HPDE6-E6E7 (cell line): ENCODE data around the gene CBLN3.

ENCODE experiments used
- DNase-seq: peaks from one replicate; pipeline ENCODE4 v3.0.0; 2011; ENCODE audit warnings: missing footprints; ENCODE audit errors: extremely low spot score

CBLN3 gene

DNA sequence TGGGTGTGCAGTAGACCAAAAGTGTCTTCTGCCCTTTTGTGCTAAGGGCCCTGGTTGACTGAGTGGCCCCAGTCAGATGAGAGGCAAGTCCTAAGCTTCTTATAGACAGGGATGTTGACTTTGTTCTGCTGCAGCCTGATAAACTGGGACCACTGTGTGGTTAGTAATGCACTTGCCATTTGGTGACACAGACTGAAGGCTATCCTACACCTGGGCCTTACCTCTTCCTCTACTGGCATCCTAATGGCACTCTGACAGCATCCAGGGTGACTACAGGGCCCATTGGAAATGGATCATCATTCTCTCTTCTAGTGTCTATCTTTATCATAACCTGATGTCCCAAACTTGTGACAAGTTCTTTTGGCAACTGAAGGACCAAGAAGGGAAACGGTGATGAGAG, 9.8 kb upstream of the CBLN3 start:
- DNase-seq = no peak

DNA sequence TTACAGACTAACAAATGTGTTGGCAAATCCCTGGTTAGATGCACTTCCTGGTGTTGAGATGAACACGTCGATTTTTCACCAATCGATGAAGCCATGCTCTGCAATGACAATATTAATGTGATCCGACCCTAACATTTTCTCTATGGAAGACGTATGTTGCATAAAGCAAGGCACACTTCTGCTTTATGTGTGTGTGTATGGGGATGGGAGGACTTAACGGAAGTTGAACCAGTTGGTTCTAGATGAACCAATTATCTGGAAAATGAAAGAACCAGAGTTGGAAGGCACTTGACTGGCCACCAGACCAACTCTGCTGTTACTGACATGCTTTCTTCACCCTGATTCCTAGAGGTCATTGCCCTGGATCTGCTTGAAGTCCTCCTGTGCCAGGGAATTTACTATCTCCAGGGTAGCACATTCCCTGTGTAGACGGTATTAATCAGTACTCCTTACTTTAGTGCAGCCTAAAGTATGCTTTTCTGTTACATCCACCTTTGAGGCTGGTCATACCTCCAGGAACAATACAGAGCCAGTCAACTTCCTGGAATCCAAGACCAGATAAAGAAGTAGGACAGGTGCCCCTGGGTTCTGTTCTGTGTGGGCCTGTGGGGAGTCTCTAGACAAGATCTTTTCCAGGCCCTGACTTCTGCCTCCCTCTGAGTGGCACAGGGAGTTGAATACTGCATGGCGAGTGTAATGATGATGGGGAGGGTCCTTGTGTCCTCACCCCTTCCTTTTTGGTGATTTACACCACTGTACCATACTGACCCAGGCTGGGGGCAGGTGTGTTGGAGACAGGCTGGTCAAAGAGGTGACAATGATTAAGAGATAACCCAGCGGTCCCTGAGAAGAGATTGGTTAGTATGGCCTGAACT, 9.0 kb upstream of the CBLN3 start:
- DNase-seq = no peak

DNA sequence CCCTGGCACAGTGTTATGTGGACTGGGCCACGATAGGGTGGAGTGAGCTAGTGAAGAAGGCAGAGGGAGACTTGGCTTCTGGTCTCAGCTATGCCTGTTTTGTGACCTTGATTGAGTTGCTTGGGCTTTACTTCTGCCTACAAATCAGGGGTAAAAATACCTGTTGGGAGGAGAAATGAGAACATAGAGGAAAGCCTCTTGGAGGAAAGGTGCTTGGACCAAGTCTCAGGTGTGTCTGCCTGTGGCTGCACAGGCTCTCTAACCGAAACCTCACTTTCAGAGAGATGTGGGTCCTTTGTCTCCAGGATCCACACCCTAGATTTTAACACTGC, 8.2 kb upstream of the CBLN3 start:
- DNase-seq = no peak

DNA sequence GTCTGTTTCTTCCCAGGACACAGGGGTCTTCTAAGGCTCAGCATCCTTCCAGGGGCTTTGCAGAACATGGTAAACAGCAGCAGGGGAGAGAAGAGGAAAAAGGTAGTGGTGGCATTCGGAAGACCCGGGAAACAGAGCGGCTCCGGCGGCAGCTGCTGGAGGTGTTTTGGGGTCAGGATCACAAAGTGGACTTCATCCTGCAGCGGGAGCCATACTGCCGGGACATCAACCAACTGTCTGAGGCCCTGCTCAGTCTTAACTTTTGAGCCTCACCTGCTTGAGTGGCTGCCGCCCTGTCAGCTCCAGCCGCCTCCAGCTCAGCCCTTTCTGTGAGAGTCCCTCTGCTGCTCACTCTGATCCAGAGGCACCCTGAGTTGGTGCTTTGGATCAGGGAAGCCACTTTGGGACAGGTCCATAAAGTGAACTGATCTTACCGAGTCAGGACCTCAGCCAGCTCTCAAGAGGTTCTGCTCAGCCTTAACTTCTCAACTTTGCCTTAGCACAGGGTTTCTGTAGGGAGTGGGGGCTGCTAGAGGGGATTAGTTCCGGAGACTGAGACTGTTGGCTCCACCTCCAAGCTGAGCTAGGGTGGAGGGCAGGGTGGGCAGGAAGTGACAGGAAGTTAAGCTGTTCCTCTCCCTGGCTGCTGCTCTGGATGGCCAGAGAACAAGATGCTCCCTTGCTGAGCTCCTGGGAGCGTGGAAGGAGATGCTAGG, 7.7 kb upstream of the CBLN3 start:
- DNase-seq = no peak

DNA sequence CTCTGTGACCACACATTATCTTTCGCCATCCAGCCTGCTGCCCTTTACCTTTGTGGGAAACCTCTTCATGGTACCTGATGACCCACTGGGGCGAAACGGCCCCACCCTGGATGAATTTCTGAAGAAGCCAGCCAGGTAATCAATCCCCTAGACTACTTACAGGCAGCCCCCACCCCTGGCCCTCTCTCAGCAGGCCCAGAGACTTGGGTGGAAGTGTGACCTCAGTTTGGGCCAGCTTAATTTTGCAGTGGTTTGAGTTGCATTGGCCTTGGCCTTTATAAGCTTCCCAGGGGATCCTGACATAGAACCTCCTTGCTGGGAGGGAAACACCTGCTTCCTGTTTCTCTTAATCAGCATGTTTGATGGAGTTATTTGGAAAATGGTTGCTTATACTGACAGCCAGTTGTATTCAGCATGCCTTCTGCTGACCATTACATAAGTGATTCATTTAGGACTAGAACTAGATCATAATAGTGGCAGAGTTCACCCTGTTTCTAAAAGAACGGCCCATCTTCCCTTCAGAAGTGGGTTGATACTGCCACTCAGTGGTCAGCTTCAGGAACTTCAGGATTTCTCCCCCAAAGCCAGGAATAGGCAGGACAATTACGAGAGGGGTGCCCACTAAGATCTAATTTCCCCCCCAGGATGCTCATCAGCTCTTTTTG, 7.0 kb upstream of the CBLN3 start:
- peak; percentile 60 for DNase-seq

DNA sequence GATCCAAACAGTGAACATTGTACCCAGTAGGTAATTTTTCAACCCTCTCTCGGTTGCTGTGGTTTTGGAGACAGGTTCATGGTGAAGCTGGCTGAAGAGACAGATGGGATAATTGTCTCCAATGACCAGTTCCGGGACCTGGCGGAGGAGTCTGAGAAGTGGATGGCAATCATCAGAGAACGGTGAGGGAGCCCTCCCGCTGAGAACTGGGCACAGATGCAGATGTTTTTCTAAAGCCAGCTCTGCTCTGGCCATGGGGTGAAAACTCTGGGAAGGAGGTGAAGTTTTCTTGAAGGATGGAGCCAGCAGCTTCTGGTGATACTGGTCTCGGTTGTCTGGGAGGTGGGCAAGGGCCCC, 6.5 kb upstream of the CBLN3 start:
- DNase-seq = no peak

DNA sequence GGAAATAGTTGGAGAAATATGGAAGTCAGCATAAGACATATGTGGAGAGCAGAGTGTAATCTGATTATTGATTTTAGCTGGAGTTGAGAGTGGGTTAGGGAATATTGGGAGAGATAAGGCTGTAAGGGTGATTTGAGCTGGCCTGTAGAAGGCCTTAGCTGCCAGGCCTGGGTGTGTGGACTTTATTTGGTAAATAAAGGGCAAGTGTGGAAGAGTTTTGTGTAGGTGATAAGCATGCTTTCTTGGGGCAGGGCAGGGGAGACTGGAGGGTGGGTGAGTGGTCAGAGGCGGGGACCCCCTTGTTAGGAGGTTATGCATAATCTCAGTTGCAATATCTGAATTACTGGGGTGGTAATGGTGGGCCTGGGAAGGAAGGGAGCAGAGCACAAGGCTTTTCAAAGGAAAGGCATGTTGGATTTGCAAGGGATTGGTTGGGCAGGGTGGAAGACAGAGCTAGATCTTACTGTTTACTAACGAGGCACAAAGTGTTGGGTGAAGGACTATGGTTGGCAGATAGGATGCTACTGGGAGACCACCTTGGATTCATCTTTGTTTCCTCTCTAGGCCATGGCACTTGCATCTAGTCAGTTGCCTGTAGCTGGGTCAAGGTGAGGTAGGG, 5.8 kb upstream of the CBLN3 start:
- no peak for DNase-seq

DNA sequence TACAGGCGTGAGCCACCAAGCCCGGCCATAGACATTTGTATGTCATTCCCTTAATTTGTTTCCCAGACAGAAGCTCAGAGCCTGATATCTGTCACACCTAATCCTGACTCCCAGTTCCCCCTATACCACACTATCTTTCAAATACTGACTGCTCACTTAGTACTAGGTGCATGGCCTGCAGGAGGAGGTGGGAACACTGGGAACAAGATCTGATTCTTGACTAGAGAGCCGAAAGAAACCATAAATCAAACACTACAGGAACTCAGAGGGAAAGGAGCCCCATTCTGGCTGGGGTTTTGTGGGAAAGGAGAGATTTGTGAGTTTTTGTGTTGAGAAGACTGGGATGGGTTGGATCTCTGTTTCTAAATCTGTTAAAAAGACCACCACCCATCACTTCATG, 5.2 kb upstream of the CBLN3 start:
- DNase-seq = no peak

DNA sequence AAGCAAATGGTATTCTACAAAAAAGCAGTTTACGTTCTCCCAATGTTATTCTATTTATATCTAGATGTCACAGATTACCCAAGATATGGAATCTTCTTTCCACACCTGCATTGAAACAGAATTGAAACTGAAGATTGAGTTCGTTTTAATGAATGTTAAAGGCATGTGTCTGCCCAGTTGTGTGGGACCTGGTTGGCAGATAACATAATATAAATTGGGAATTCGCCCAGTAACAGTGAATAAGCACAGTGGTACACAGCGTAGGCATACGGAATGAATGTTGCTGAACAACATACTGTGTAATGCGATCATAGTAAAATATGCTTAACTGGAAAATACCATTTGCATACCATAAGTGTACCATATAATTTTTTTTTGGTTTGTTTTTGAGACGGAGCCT, 4.6 kb upstream of the CBLN3 start:
- DNase-seq = no peak

DNA sequence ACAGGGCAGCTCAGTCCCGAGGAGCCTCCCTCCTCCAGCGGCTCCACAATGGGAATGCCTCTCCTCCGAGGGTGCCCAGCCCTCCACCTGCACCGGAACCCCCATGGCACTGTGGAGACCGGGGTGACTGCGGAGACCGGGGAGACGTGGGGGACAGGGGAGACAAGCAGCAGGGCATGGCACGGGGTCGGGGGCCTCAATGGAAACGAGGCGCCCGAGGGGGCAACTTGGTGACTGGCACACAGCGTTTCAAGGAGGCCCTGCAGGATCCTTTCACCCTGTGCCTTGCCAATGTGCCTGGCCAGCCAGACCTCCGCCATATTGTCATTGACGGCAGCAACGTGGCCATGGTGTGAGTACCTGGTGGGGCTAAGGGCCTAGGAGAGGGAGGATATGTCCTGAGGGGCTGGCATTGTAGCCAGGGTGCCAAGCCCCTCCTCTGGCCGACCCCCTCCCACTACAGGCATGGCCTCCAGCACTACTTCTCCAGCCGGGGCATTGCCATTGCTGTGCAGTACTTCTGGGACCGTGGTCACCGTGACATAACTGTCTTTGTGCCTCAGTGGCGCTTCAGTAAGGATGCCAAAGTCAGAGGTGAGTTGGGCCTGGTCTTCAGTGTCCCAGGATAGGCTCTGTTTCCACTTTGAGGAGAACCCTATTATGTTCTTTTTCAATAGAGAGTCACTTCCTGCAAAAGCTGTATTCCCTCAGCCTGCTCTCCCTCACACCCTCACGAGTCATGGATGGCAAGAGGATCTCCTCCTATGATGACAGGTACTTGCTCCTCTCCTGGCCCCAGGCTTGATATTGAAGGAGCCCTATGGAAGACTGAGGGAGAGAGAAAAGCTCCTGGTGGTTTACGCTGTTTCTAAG, 3.0 kb upstream of the CBLN3 start:
- no peak for DNase-seq

DNA sequence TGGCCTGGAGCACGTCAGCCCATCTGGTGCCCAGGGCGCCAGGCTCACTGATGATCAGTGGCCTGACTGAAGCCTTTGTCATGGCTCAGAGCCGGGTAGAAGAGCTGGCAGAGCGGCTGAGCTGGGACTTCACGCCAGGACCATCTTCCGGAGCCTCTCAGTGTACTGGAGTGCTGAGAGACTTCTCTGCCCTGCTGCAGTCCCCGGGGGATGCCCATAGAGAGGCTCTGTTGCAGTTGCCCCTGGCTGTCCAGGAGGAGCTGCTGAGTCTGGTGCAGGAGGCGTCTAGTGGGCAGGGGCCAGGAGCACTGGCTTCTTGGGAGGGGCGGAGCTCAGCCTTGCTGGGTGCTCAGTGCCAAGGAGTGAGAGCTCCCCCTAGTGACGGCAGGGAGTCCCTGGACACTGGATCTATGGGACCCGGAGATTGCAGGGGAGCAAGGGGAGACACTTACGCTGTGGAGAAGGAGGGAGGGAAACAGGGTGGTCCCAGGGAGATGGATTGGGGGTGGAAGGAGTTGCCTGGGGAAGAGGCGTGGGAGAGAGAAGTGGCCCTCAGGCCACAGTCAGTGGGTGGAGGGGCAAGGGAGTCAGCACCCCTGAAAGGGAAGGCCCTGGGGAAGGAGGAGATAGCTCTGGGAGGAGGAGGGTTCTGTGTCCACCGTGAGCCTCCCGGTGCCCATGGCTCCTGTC, 2.2 kb upstream of the CBLN3 start:
- DNase-seq = peak; percentile 85

DNA sequence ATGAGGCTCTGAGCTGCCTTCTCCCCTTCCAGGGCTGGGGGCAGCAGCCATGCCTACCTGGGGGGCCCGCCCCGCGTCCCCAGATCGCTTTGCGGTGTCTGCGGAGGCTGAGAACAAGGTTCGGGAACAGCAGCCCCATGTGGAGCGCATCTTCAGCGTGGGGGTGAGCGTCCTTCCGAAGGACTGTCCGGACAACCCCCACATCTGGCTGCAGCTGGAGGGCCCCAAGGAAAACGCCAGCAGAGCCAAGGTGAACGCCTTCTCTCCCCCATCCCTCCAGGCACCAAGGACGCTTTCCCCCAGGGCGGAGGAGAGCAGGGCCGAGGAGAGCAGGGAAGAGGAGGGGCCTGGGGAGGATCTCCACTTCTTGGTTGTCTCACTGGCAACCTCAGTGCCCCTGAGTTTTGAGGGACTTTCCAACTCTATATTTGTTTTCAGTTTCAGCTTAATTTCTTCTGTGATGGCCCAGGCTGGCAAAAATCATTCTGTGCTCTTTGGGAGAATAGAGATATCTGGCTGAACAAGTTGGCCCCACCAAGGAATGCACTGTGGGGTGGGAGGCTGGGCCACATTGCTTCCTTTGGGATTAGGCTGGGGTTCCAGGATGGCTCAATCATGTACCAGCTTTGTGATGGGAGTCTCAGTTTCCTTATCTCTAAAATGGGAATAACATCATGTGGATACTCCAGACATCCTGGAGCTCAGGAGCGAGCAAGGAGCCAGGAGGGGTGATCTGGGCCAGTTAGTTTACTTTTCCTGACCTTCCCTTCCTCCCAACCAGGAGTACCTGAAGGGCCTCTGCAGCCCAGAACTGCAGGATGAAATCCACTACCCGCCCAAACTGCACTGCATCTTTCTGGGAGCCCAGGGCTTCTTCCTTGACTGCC, 1.5 kb upstream of the CBLN3 start:
- no peak for DNase-seq

DNA sequence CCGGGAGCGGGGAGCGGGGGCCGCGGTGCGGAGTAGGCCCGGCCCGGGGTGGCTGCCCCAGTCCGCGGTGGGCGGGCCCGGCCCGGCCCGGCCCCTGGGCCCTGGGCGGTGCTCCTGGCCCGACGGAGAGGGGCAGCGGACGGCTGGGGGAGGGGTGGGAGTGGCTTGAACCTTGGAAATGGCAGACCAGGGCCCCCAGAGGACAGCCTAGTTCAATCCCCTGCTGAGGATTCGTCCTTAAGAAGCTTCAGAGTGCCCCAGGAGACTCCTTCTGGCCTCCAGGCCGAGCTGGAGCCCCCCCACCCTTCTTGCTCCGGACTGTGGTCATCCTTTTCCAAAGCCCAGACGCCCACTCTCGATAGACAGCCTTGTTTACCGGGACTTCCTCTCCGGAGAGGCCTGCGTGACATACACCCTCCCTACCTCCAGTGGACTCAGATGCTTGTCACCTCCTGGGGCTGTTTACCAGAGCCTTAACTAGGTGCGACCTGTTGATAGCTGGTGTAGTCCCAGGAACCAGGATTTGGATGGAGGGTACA, 744 bp upstream of the CBLN3 start:
- peak; percentile 53 for DNase-seq

DNA sequence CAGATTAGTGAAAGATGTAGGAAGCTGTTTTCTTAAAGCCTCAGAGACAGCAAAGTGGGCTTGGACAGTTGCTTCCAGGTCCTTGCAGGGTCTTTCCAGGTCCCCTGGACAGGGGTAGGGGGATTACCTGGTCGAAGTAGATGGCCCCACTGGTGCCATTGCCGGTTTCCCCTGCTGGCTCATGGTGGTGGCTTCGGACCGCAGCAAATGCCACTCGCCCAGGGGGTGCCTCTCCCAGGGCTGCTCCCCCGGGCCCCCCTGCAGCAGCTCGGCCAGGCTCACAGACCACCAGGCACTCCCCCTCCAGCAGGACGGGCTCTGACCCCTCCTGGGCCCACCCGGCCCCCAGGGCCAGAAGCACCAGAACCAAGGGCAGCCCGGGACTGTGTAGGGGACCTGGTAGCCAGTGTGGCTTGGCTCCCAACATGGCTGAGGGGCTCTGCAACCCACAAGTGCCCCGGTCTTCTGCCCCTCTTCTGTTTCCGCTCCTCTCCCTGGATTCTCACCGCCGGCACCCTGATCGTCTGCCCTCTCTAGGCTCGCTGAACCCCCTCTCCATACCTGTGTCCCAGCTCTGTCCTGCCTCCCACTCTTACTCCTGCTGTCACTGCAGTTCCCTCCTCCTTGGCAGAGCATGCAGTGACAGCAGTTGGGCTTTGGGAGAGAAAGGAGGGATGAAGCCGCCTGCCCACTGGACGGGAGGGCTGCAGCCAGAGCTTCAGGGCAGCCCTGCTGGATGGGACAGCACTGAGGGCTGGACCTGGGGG, 657 bp downstream of the CBLN3 start:
- no peak for DNase-seq

DNA sequence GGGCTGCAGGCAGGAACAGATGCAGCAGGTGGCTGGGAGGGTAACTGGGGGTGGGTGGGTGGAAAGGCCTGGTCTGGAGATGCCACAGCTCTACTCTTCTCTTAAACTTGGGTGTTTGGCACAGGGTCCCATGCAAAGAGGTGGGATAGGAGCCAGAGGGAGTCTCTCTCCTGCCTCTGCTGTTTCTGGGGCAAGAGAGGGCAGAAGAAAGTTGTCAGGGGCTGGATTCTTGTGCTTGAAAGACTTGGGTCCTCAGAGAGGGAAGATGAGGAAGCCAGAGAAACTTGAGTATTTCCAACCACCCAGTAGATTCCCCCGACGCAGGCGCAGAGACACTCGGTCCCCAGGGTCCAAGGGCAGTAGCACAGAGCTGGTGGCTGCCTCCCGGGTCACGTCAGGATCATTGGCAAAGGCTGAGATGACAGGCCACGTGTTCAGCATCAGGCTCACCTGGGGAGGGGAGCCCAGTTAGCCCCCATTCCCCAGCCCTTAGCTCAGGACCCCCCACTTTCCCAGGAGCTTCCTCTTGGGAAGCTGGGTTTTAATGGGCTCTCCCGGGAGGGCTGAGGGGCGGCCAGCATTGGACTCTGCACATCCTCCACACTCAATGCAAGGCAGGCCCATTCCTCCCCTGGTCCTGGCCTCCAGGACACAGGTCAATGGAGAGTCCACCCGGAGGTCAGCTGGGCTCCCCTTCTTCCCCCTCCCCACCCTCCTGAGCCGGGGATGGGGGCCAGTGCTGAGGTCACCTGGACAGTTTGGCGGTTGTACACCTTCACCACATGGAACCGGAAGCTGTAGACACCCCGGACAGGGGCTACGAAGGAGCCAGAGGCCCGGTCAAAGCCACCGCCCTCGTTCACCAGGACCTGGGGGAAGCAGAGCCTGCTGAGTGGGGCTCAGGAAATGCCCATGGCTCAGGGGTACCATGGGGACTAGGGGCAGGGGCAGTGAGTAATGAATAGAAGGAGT, 1.6 kb downstream of the CBLN3 start:
- DNase-seq = no peak

DNA sequence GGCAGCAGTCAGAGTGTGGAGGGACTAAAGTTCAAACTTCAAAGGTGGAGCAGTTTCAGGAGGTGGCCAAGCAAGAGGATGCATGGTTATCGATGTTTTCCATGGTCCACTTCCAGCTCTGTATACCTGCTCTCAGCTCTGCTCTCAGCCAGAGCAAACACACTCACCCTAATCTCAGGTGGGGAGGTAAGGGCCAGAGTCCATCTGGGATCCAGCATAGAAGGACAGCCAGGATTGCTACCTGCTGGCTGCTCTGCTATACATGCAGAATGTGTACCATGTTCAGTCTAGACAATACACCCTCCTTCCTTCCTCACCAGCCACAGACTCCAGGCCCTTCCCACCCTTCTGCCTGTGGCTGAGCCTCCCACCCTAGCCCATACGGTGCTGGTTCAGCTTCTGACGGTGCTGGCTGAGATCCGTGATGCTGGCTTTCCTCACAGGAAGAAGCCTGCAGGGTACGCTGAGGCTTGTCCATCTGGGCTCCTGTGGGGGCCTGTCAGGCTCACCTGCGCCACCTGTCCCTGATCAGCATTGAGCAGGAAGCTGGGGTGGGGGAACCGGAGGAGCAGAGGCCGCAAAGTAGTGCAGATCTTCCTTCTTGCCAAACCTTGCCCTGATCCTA, 2.4 kb downstream of the CBLN3 start:
- DNase-seq = no peak
